Epithelial cell of proximal tubule (primary cell): ENCODE results near the gene ARHGAP1. TPM values are rescaled to one million over a fixed set of nuclear protein-coding genes. Genes with fewer than 3 reads are reported as not detected.
A peak's percentile ranks its signal among the peaks of the same experiment; 100 is the strongest.

ENCODE experiments used
- DNase-seq: peaks from one replicate; pipeline ENCODE4 v3.0.0-alpha.2; 2011; ENCODE audit warnings: low read depth
- H3K4me3 ChIP-seq: 2 replicates; pipeline ENCODE4 v1.5.1; 2011; ENCODE audit warnings: low read depth, mild to moderate bottlenecking, low read length
- total RNA-seq: library from RNA; depleted of rRNA; stranded (reverse); fragments of >200 nt; gene quantifications from 2 replicates; pipeline ENCODE4 v1.2.3, GENCODE V29; 2015
- TF ChIP-seq, protein P1 (sequence below): conservative IDR thresholded peaks from 2 replicates; pipeline ENCODE4 v1.5.1; 2012; ENCODE audit warnings: low read depth, mild to moderate bottlenecking, low read length

ARHGAP1 gene
- total RNA-seq, 1 donor from 2014 or later: 29.1 TPM

GRCh38 chr11:46701078-46701654, 747 bp upstream of the ARHGAP1 start:
- no peak for DNase-seq
- TF ChIP-seq, protein P1, sequence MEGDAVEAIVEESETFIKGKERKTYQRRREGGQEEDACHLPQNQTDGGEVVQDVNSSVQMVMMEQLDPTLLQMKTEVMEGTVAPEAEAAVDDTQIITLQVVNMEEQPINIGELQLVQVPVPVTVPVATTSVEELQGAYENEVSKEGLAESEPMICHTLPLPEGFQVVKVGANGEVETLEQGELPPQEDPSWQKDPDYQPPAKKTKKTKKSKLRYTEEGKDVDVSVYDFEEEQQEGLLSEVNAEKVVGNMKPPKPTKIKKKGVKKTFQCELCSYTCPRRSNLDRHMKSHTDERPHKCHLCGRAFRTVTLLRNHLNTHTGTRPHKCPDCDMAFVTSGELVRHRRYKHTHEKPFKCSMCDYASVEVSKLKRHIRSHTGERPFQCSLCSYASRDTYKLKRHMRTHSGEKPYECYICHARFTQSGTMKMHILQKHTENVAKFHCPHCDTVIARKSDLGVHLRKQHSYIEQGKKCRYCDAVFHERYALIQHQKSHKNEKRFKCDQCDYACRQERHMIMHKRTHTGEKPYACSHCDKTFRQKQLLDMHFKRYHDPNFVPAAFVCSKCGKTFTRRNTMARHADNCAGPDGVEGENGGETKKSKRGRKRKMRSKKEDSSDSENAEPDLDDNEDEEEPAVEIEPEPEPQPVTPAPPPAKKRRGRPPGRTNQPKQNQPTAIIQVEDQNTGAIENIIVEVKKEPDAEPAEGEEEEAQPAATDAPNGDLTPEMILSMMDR: no peak
- peak overlapping the region; percentile 100 for H3K4me3 ChIP-seq

GRCh38 chr11:46698597-46698996, 1.8 kb downstream of the ARHGAP1 start:
- TF ChIP-seq, protein P1: no peak
- no peak overlapping the region for H3K4me3 ChIP-seq
- DNase-seq: no peak

- TF ChIP-seq, protein P1: no peak
- no peak for DNase-seq
- H3K4me3 ChIP-seq: no peak overlapping the region
These were observed 2.7 kb downstream of the ARHGAP1 start for GRCh38 chr11:46697723-46698122.

GRCh38 chr11:46697303-46697702, 3.1 kb downstream of the ARHGAP1 start:
- no peak overlapping the region for H3K4me3 ChIP-seq
- TF ChIP-seq, protein P1: no peak
- DNase-seq: no peak

DNA sequence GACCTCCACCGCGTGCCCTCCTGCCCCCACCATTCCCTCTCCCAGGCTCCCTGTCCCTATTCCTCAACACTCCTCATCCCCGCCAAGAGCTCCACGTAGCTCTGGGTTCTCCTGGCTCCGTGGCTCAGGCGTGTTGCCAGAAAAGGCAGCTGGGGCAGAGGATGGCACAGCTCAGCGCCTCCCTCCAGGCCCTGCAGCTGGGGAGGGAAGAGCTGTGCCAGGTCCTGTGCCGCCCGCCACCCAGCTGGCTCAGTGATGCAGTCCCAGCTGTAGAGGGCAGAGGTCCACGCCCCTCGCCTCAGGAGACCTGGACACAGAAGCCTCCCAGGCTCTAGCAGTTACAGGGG, 4.2 kb downstream of the ARHGAP1 start:
- no peak overlapping the region for H3K4me3 ChIP-seq
- DNase-seq: no peak
- TF ChIP-seq, protein P1: no peak

DNA sequence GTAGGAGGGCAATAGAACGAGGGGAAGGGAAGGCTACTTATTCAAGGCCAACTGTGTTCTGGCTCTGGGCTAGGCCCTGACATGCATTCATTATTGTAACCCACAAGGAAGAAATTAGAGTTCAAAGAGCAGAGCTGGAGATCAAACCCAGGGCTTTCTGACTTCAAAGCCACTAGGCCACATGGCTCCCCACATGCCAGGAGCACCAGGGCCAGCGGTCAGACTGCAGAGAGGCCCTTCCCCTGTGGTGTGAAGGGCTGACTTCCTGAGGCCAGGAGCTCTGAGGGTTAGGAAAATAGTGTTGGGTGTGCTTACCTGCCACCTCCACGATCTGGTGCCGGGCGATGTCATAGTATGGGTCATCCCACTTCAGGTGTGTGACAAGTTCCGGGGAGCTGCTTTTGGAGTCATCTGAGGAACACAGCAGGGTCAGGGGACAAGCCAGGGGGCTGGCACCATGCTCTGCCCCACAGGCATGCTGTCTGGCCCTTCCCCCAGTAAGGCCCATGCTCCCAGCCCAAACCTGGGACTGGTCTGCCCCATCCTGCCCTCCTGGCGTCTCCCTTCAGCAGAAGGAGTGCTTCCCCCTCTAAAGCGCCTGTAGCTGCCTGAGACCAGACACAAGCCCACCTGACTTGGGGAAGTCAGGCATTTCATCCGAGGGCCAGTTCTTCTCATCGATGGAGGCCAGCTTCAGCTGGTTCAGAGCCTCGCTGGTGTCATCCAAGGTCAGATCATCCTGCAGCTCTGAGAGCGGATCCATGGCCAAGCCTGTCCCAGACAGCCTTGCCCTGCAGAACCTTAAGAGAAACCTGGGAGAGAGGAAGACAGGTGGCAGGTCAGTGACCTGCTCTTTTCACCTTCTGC, 4.8 kb downstream of the ARHGAP1 start:
- TF ChIP-seq, protein P1: no peak
- H3K4me3 ChIP-seq: no peak overlapping the region
- no peak for DNase-seq
